Measurements from ENCODE around the gene RRBP1.

DNA sequence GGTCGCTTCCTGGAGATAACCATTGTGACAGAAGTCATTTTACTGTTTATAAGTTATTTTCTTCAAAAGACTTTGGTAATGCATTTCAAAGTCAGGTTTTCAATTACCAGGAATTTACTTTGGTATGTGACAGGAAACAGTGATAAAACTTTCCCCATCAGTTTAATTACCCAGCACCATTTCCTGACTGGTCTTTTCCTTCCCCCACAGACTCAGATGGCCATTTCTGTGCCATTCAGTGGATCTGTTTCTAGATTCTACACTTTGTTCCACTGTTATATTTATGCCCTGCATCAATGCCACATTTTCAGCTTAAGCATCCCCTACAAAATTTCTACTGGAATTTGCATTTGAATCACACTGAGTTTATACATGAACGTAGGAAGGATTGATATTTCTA is 16.3 kb downstream of the RRBP1 start:
- TF ChIP-seq, protein P1, sequence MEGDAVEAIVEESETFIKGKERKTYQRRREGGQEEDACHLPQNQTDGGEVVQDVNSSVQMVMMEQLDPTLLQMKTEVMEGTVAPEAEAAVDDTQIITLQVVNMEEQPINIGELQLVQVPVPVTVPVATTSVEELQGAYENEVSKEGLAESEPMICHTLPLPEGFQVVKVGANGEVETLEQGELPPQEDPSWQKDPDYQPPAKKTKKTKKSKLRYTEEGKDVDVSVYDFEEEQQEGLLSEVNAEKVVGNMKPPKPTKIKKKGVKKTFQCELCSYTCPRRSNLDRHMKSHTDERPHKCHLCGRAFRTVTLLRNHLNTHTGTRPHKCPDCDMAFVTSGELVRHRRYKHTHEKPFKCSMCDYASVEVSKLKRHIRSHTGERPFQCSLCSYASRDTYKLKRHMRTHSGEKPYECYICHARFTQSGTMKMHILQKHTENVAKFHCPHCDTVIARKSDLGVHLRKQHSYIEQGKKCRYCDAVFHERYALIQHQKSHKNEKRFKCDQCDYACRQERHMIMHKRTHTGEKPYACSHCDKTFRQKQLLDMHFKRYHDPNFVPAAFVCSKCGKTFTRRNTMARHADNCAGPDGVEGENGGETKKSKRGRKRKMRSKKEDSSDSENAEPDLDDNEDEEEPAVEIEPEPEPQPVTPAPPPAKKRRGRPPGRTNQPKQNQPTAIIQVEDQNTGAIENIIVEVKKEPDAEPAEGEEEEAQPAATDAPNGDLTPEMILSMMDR (IDR thresholded peaks at IDR 0.05; ENCODE audit: low read length), result no peak
- TF ChIP-seq EZH2 (IDR thresholded peaks at IDR 0.05; ENCODE audit: borderline replicate concordance, low read length), result no peak

Measured in OCI-LY1 (cell line).